Measurements from ENCODE around the gene CARMIL1.

The CARMIL1 gene

GRCh38 chr6:25312034-25312620, 33.0 kb downstream of the CARMIL1 start:
- no peak for DNase-seq

- DNase-seq, result no peak
Measured at GRCh38 chr6:25312703-25313102, 33.5 kb downstream of the CARMIL1 start.

GRCh38 chr6:25314509-25315175, 35.5 kb downstream of the CARMIL1 start:
- no peak for DNase-seq

GRCh38 chr6:25315194-25316177, 36.3 kb downstream of the CARMIL1 start:
- DNase-seq, result no peak

- DNase-seq, result no peak
Measured at GRCh38 chr6:25316626-25317025, 37.5 kb downstream of the CARMIL1 start.

- no peak for DNase-seq
Measured at GRCh38 chr6:25318589-25318988, 39.4 kb downstream of the CARMIL1 start.

GRCh38 chr6:25320459-25320858, 41.3 kb downstream of the CARMIL1 start:
- DNase-seq, result no peak

- no peak for DNase-seq
Measured at GRCh38 chr6:25322692-25323091, 43.5 kb downstream of the CARMIL1 start.

GRCh38 chr6:25324066-25324762, 45.0 kb downstream of the CARMIL1 start:
- no peak for DNase-seq

- DNase-seq, result no peak
Measured at GRCh38 chr6:25326126-25326525, 47.0 kb downstream of the CARMIL1 start.

GRCh38 chr6:25326960-25327359, 47.8 kb downstream of the CARMIL1 start:
- DNase-seq, result no peak

GRCh38 chr6:25327432-25327831, 48.3 kb downstream of the CARMIL1 start:
- DNase-seq, result no peak

GRCh38 chr6:25329161-25329817, 50.1 kb downstream of the CARMIL1 start:
- no peak for DNase-seq

GRCh38 chr6:25329982-25330381, 50.8 kb downstream of the CARMIL1 start:
- no peak for DNase-seq

- DNase-seq, result no peak
Measured at GRCh38 chr6:25330796-25331685, 51.9 kb downstream of the CARMIL1 start.

- DNase-seq, result no peak
Measured at GRCh38 chr6:25332165-25332564, 53.0 kb downstream of the CARMIL1 start.

GRCh38 chr6:25332655-25333071, 53.5 kb downstream of the CARMIL1 start:
- DNase-seq, result no peak

GRCh38 chr6:25333471-25333870, 54.3 kb downstream of the CARMIL1 start:
- DNase-seq, result no peak

- DNase-seq, result no peak
Measured at GRCh38 chr6:25334793-25335192, 55.6 kb downstream of the CARMIL1 start.

GRCh38 chr6:25336996-25337395, 57.8 kb downstream of the CARMIL1 start:
- no peak for DNase-seq

- no peak for DNase-seq
Measured at GRCh38 chr6:25337431-25337830, 58.3 kb downstream of the CARMIL1 start.
